ENCODE measurements around the gene ADCY4.

Gene ADCY4

DNA sequence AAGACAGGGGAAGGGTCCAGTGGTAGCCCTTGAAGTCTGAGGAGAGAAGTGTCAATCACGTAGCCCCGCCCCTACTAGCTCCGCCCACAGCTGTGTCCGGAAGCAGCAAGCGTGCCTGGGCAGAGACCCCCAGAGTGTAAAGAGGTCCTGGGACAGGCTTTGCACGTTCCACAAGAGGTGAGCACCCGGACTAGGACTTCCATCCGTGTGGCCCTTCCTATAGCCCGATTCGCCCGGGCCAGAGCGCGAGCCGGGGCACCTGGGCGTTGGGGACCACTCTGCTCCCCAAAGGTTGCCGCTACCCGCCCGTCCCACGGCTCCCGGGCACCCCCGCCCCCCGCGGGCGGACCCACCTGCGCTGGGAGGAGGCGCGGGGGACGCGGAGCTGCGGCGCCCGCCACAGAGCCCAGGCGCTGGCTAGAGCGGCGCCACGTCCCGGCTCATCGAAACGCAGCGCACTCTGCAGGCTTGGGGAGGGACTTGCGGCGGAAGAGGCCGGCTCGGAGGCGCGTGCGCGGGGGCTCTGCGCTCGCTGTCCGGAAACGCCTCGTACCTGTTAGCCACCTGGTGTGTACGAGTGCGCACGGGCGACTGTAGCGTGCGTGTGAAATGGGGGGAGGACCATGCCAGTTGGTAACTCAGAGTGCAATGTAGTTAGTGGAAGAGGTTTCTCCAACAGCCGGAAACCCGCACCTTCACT lies 63.6 kb downstream of the ADCY4 start, which contains the start of gene RABGGTA:
RABGGTA (minus strand) TSS at position 464 of the 700 bp plus-strand sequence. CDS start 482 bp downstream, outside the sequence.
- DNase-seq = no peak

DNA sequence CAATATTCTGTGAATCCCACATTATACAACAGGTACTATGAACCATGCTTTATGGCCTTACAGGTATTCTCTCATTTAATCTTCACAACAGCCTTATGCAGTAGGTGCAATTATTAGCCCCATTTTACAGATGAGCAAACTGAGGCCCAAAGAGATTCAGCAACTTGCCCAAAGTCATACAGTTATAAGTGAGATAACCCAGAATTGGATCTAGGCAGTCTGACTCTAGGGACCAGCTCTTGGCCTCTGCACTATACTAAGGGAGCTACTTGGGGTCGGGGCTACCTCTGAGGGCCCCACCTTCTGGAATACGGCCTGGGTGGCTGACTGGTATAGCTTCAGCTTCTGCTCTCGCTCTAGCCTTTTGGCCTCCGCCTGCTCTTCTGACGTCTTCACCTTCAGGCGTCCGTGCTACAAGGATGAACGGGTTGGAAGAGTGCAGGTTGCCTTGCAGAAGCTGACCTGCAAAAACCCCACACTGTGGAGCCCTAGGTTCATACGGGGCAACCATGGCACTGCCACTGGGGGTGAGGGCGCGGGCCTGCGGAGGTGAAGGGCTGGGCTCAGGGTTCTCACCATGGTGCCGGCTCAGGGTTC lies 64.2 kb downstream of the ADCY4 start:
- no peak for DNase-seq

DNA sequence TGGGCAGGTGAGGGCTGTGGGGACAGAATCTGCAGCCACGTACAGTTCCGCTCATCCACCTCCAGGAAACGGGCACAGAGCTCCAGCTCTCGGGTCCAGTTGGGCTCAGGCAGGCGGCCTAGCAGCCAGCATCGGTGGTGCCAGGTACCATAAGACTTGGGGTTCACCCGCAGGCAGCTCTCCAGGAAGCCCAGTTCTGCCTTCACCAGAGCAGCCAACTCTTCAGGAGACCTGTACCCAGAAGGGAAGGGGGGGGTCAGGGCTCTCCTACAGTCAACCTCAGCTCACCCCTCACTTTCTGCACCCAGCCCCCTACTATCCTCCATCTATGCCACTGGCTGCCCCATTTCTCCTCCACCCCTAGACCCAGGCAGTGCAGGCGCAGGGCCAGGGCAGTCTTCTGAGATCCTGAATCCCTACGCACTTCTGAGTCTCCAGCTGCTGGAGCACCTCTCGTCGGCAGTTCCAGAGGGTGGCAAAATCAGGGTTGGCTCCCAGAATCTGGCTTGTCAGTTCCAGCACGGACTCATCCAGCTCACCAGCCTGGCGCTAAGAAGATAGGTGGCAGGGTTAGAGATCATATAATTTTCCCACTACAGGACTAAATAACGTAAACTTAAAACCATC lies 64.8 kb downstream of the ADCY4 start:
- DNase-seq = no peak

DNA sequence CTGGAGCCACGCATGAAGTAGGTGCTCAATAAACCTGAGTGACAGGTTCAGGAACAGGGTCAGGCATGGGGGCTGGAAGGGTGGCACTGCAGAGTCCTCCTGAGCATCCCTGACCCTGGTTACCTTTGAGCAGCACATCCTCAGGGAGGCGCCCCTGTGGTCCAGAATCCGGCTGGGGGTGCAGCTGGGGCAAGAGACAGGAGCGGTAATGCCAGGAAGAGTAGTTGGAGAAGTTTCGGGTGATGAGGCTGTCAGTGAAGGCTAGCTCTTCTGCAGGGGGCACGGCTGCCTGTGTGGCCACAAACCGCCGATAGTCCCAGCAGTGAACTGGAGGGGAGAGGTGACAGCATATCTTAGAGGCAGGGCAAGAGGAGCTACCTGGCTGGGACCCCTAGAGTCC lies 65.5 kb downstream of the ADCY4 start:
- no peak for DNase-seq
